Measurements from ENCODE around the gene PRR20G. TPM values are rescaled to one million over a fixed set of nuclear protein-coding genes. Genes with fewer than 3 reads are reported as not detected.

The PRR20G gene
- total and polyA plus RNA-seq, 2 of the 8 experiments (the other 6 are each of a cell fraction or from before 2014, with no cell fraction given): 0.24 TPM; not detected in 1

GRCh38 chr3:127305499-127306060 is 17.7 kb upstream of the PRR20G start:
- Histone ChIP-seq H3K23me2 (ENCODE audit: low read depth, low read length) (no peaks in the 10 kb centered on the region; the same call in 1 of the 2 replicates), H2AK5ac (ENCODE audit: low read depth, low read length) (no peak overlapping the region), H3K4me3 (ENCODE audit: extremely low read depth in 1 of 4, insufficient read depth in 2 of 4, low read depth in 3 of 4, low read length in 4 of 4) (no peak overlapping the region), H3K18ac (ENCODE audit: extremely low read depth, low read length) (no peak overlapping the region), H3K14ac (ENCODE audit: insufficient read length) (no peak overlapping the region), H3K4me2 (ENCODE audit: insufficient read depth in 1 of 2, low read depth in 2 of 2, low read length in 2 of 2) (no peak overlapping the region), H4K5ac (ENCODE audit: insufficient read length, low read depth, low read length) (no peak overlapping the region), H3K4ac (replicated peaks; ENCODE audit: insufficient read length, low read depth, low read length) (no peak overlapping the region), H4K8ac (ENCODE audit: extremely low read depth, insufficient read depth, low read length) (no peak overlapping the region), H3K4me1 (replicated peaks in 1 of 4; ENCODE audit: control insufficient read depth in 3 of 4, insufficient read depth in 4 of 4, low read length in 3 of 4) (no peaks in the 10 kb centered on the region), H2AFZ (ENCODE audit: low read length) (no peak overlapping the region), H3K9me3 (ENCODE audit: insufficient read depth in 2 of 2, low read depth in 1 of 2, low read length in 1 of 2) (peaks cover 0 to 4% of the 10 kb centered on the region in 2 experiments; a peak in 2 of 4 replicates), H3K27ac (ENCODE audit: low read depth, low read length) (no peak overlapping the region), H2BK5ac (ENCODE audit: low read depth, low read length) (no peak overlapping the region), H2BK120ac (replicated peaks; ENCODE audit: low read depth, low read length) (no peak overlapping the region), H3K9ac (replicated peaks in 1 of 4; ENCODE audit: extremely low read depth in 1 of 4, low read depth in 3 of 4, low read length in 3 of 4) (no peak overlapping the region), H3K79me2 (ENCODE audit: control insufficient read depth in 1 of 2, insufficient read depth in 2 of 2, low read length in 2 of 2) (no peaks in the 10 kb centered on the region), H3K79me1 (ENCODE audit: low read depth, low read length) (no peaks in the 10 kb centered on the region), H3K23ac (ENCODE audit: insufficient read length) (no peak overlapping the region), H2BK15ac (ENCODE audit: low read length) (no peak overlapping the region), H2BK12ac (ENCODE audit: low read depth, low read length) (no peak overlapping the region), H4K20me1 (replicated peaks in 1 of 2; ENCODE audit: control insufficient read depth in 1 of 2, insufficient read depth in 2 of 2, low read length in 2 of 2) (no peaks in the 10 kb centered on the region), H4K91ac (replicated peaks; ENCODE audit: insufficient read length, low read length) (no peak overlapping the region), H3K27me3 (replicated peaks in 1 of 4; ENCODE audit: control insufficient read depth in 3 of 4, extremely low read depth in 1 of 4, insufficient read depth in 3 of 4, low read length in 3 of 4) (no peaks in the 10 kb centered on the region), H3K36me3 (ENCODE audit: control insufficient read depth in 2 of 4, insufficient read depth in 4 of 4, low read length in 3 of 4) (no peaks in the 10 kb centered on the region), H2BK20ac (ENCODE audit: low read length) (no peak overlapping the region), H3K56ac (replicated peaks; ENCODE audit: insufficient read length, low read depth, low read length) (no peak overlapping the region)
- POLR2A ChIA-PET (ENCODE audit: partially characterized antibody): no interaction called here
- TF ChIP-seq EZH2 (IDR thresholded peaks at IDR 0.05; ENCODE audit: low read depth, low read length, severe bottlenecking): no peak
- TF ChIP-seq TAF1 (IDR thresholded peaks at IDR 0.05; ENCODE audit: low read depth, low read length): no peak
- FAIRE-seq (no peak), DNase-seq (ENCODE audit: low read depth in 1 of 2, low spot score in 2 of 2) (no peak)
- CTCF ChIA-PET (ENCODE audit: partially characterized antibody): interaction anchor here (1.9 kb wide), 1 partner anchor 37 kb away, joined by 5 read pairs; no protein-coding TSS in a partner anchor
- 87% methylated on average over 9 of the region's 9 CpGs; no CpG with 5 or more reads in 1 of the 2 experiments for WGBS, 2 experiments (ENCODE audit: extremely low coverage in 1 of 2, insufficient coverage in 1 of 2, insufficient read length in 1 of 2, insufficient replicate concordance in 2 of 2, low coverage in 1 of 2, low lambda C conversion rate in 2 of 2, missing lambda C conversion rate in 1 of 2)
